ENCODE data around the gene HTR4.

Gene HTR4

GRCh38 chr5:148458036-148458888 lies 196.1 kb downstream of the HTR4 start:
- no peaks in the 10 kb centered on the region for H3K36me3 ChIP-seq (ENCODE audit: control insufficient read depth, insufficient read depth, low read length)
- H3K9ac ChIP-seq (ENCODE audit: low read length), result no peak overlapping the region
- H3K27me3 ChIP-seq (ENCODE audit: control insufficient read depth, insufficient read depth, low read length), result no peaks in the 10 kb centered on the region
- H3K4me1 ChIP-seq (ENCODE audit: control insufficient read depth, insufficient read depth, low read length), result peaks cover 6% of the 10 kb centered on the region
- H3K4me3 ChIP-seq (ENCODE audit: low read length), result no peak overlapping the region
- H3K9me3 ChIP-seq (ENCODE audit: control insufficient read depth, low read length), result no peaks in the 10 kb centered on the region

GRCh38 chr5:148457183-148457620 lies 197.1 kb downstream of the HTR4 start:
- Histone ChIP-seq H3K27me3 (ENCODE audit: control insufficient read depth, insufficient read depth, low read length) (no peaks in the 10 kb centered on the region), H3K9me3 (ENCODE audit: control insufficient read depth, low read length) (no peaks in the 10 kb centered on the region), H3K9ac (ENCODE audit: low read length) (no peak overlapping the region), H3K36me3 (ENCODE audit: control insufficient read depth, insufficient read depth, low read length) (no peaks in the 10 kb centered on the region), H3K4me3 (ENCODE audit: low read length) (no peak overlapping the region), H3K4me1 (ENCODE audit: control insufficient read depth, insufficient read depth, low read length) (peaks cover 6% of the 10 kb centered on the region)

- H3K9me3 ChIP-seq (ENCODE audit: control insufficient read depth, low read length), result no peaks in the 10 kb centered on the region
- H3K36me3 ChIP-seq (ENCODE audit: control insufficient read depth, insufficient read depth, low read length), result no peaks in the 10 kb centered on the region
- peaks cover 6% of the 10 kb centered on the region for H3K4me1 ChIP-seq (ENCODE audit: control insufficient read depth, insufficient read depth, low read length)
- no peak overlapping the region for H3K9ac ChIP-seq (ENCODE audit: low read length)
- H3K27me3 ChIP-seq (ENCODE audit: control insufficient read depth, insufficient read depth, low read length), result no peaks in the 10 kb centered on the region
- no peak overlapping the region for H3K4me3 ChIP-seq (ENCODE audit: low read length)
Observed at GRCh38 chr5:148455185-148455584, 199.1 kb downstream of the HTR4 start.

- H3K9me3 ChIP-seq (ENCODE audit: control insufficient read depth, low read length), result no peaks in the 10 kb centered on the region
- no peak overlapping the region for H3K9ac ChIP-seq (ENCODE audit: low read length)
- H3K4me3 ChIP-seq (ENCODE audit: low read length), result no peak overlapping the region
- no peaks in the 10 kb centered on the region for H3K27me3 ChIP-seq (ENCODE audit: control insufficient read depth, insufficient read depth, low read length)
- peaks cover 6% of the 10 kb centered on the region for H3K4me1 ChIP-seq (ENCODE audit: control insufficient read depth, insufficient read depth, low read length)
- H3K36me3 ChIP-seq (ENCODE audit: control insufficient read depth, insufficient read depth, low read length), result no peaks in the 10 kb centered on the region
Observed at GRCh38 chr5:148454576-148454975, 199.8 kb downstream of the HTR4 start.

GRCh38 chr5:148452499-148453193 lies 201.7 kb downstream of the HTR4 start:
- no peak overlapping the region for H3K9ac ChIP-seq (ENCODE audit: low read length)
- H3K27me3 ChIP-seq (ENCODE audit: control insufficient read depth, insufficient read depth, low read length), result no peaks in the 10 kb centered on the region
- no peaks in the 10 kb centered on the region for H3K36me3 ChIP-seq (ENCODE audit: control insufficient read depth, insufficient read depth, low read length)
- H3K4me1 ChIP-seq (ENCODE audit: control insufficient read depth, insufficient read depth, low read length), result peaks cover 6% of the 10 kb centered on the region
- H3K9me3 ChIP-seq (ENCODE audit: control insufficient read depth, low read length), result no peaks in the 10 kb centered on the region
- no peak overlapping the region for H3K4me3 ChIP-seq (ENCODE audit: low read length)

GRCh38 chr5:148446611-148447010 lies 207.7 kb downstream of the HTR4 start:
- no peaks in the 10 kb centered on the region for H3K27me3 ChIP-seq (ENCODE audit: control insufficient read depth, insufficient read depth, low read length)
- no peak overlapping the region for H3K9ac ChIP-seq (ENCODE audit: low read length)
- H3K4me3 ChIP-seq (ENCODE audit: low read length), result no peak overlapping the region
- H3K36me3 ChIP-seq (ENCODE audit: control insufficient read depth, insufficient read depth, low read length), result no peaks in the 10 kb centered on the region
- H3K4me1 ChIP-seq (ENCODE audit: control insufficient read depth, insufficient read depth, low read length), result no peaks in the 10 kb centered on the region
- H3K9me3 ChIP-seq (ENCODE audit: control insufficient read depth, low read length), result no peaks in the 10 kb centered on the region

GRCh38 chr5:148445578-148445977 lies 208.7 kb downstream of the HTR4 start:
- no peaks in the 10 kb centered on the region for H3K36me3 ChIP-seq (ENCODE audit: control insufficient read depth, insufficient read depth, low read length)
- H3K9me3 ChIP-seq (ENCODE audit: control insufficient read depth, low read length), result no peaks in the 10 kb centered on the region
- no peaks in the 10 kb centered on the region for H3K4me1 ChIP-seq (ENCODE audit: control insufficient read depth, insufficient read depth, low read length)
- H3K9ac ChIP-seq (ENCODE audit: low read length), result no peak overlapping the region
- no peak overlapping the region for H3K4me3 ChIP-seq (ENCODE audit: low read length)
- no peaks in the 10 kb centered on the region for H3K27me3 ChIP-seq (ENCODE audit: control insufficient read depth, insufficient read depth, low read length)

- Histone ChIP-seq H3K36me3 (ENCODE audit: control insufficient read depth, insufficient read depth, low read length) (no peaks in the 10 kb centered on the region), H3K4me3 (ENCODE audit: low read length) (no peak overlapping the region), H3K27me3 (ENCODE audit: control insufficient read depth, insufficient read depth, low read length) (no peaks in the 10 kb centered on the region), H3K9ac (ENCODE audit: low read length) (no peak overlapping the region), H3K9me3 (ENCODE audit: control insufficient read depth, low read length) (no peaks in the 10 kb centered on the region), H3K4me1 (ENCODE audit: control insufficient read depth, insufficient read depth, low read length) (no peaks in the 10 kb centered on the region)
Observed at GRCh38 chr5:148443998-148444397, 210.3 kb downstream of the HTR4 start.

GRCh38 chr5:148443241-148443640 lies 211.1 kb downstream of the HTR4 start:
- Histone ChIP-seq H3K9ac (ENCODE audit: low read length) (no peak overlapping the region), H3K9me3 (ENCODE audit: control insufficient read depth, low read length) (no peaks in the 10 kb centered on the region), H3K27me3 (ENCODE audit: control insufficient read depth, insufficient read depth, low read length) (no peaks in the 10 kb centered on the region), H3K4me3 (ENCODE audit: low read length) (no peak overlapping the region), H3K36me3 (ENCODE audit: control insufficient read depth, insufficient read depth, low read length) (no peaks in the 10 kb centered on the region), H3K4me1 (ENCODE audit: control insufficient read depth, insufficient read depth, low read length) (no peaks in the 10 kb centered on the region)

GRCh38 chr5:148438933-148439332 lies 215.4 kb downstream of the HTR4 start:
- Histone ChIP-seq H3K9me3 (ENCODE audit: control insufficient read depth, low read length) (no peaks in the 10 kb centered on the region), H3K9ac (ENCODE audit: low read length) (no peak overlapping the region), H3K4me3 (ENCODE audit: low read length) (no peak overlapping the region), H3K27me3 (ENCODE audit: control insufficient read depth, insufficient read depth, low read length) (no peaks in the 10 kb centered on the region), H3K4me1 (ENCODE audit: control insufficient read depth, insufficient read depth, low read length) (no peaks in the 10 kb centered on the region), H3K36me3 (ENCODE audit: control insufficient read depth, insufficient read depth, low read length) (no peaks in the 10 kb centered on the region)

- H3K27me3 ChIP-seq (ENCODE audit: control insufficient read depth, insufficient read depth, low read length), result no peaks in the 10 kb centered on the region
- no peaks in the 10 kb centered on the region for H3K36me3 ChIP-seq (ENCODE audit: control insufficient read depth, insufficient read depth, low read length)
- no peak overlapping the region for H3K9ac ChIP-seq (ENCODE audit: low read length)
- H3K4me1 ChIP-seq (ENCODE audit: control insufficient read depth, insufficient read depth, low read length), result no peaks in the 10 kb centered on the region
- no peaks in the 10 kb centered on the region for H3K9me3 ChIP-seq (ENCODE audit: control insufficient read depth, low read length)
- H3K4me3 ChIP-seq (ENCODE audit: low read length), result no peak overlapping the region
Observed at GRCh38 chr5:148437249-148437648, 217.1 kb downstream of the HTR4 start.

- Histone ChIP-seq H3K9me3 (ENCODE audit: control insufficient read depth, low read length) (no peaks in the 10 kb centered on the region), H3K4me3 (ENCODE audit: low read length) (no peak overlapping the region), H3K9ac (ENCODE audit: low read length) (no peak overlapping the region), H3K27me3 (ENCODE audit: control insufficient read depth, insufficient read depth, low read length) (no peaks in the 10 kb centered on the region), H3K36me3 (ENCODE audit: control insufficient read depth, insufficient read depth, low read length) (no peaks in the 10 kb centered on the region), H3K4me1 (ENCODE audit: control insufficient read depth, insufficient read depth, low read length) (no peaks in the 10 kb centered on the region)
Observed at GRCh38 chr5:148436029-148436428, 218.3 kb downstream of the HTR4 start.

Data from mucosa of stomach (tissue), 1 donor.